H54 (cell line): ENCODE results near the gene SERPINB6.
"Not testable (repeated sequence)": the region's sequence is repeated elsewhere in the genome, so short reads cannot be mapped to it uniquely, and the experiment has no call there.

Experiments used
- DNase-seq: peaks from one replicate; pipeline ENCODE4 v3.0.0; 2011; ENCODE audit warnings: low spot score, mixed read lengths; ENCODE audit not compliant: insufficient read length
- FAIRE-seq: peaks from 3 replicates; lab custom pipeline; 2011; peaks lifted over from hg19 to GRCh38; lab: Jason Lieb, UNC
- POLR2A ChIP-seq: IDR thresholded peaks from 2 replicates; pipeline ENCODE4 v1.6.1; 2011; ENCODE audit warnings: low read depth, mild to moderate bottlenecking, low read length

Gene SERPINB6

GRCh38 chr6:3007571-3007970 is 36.2 kb upstream of the SERPINB6 start:
- no peak for TF ChIP-seq POLR2A
- FAIRE-seq: no peak

GRCh38 chr6:3006476-3006875 is 35.1 kb upstream of the SERPINB6 start:
- DNase-seq (no peak), FAIRE-seq (no peak)
- TF ChIP-seq POLR2A: no peak

More at GRCh38 chr6:3007571-3007970, 36.2 kb upstream of the SERPINB6 start:
- DNase-seq: no peak

GRCh38 chr6:3005874-3006273 is 34.5 kb upstream of the SERPINB6 start:
- DNase-seq (no peak), FAIRE-seq (no peak)
- no peak for TF ChIP-seq POLR2A

GRCh38 chr6:3005077-3005476 is 33.7 kb upstream of the SERPINB6 start:
- no peak for TF ChIP-seq POLR2A
- FAIRE-seq (no peak), DNase-seq (no peak)

GRCh38 chr6:3003226-3003625 is 31.9 kb upstream of the SERPINB6 start:
- not testable (repeated sequence) for FAIRE-seq, DNase-seq

- no peak for TF ChIP-seq POLR2A
- DNase-seq (peak; percentile 72), FAIRE-seq (no peak)
These were observed 30.5 kb upstream of the SERPINB6 start for GRCh38 chr6:3001773-3002293.

- TF ChIP-seq POLR2A: no peak
- no peak for DNase-seq
- no peak for FAIRE-seq
These were observed 29.9 kb upstream of the SERPINB6 start for GRCh38 chr6:3001146-3001772.

GRCh38 chr6:2999618-3000557 is 28.5 kb upstream of the SERPINB6 start, which contains the start of gene NQO2:
Gene NQO2, plus strand, starts transcription at chr6:2999894. Its CDS starts 6,659 bp downstream, at chr6:3006553.
- DNase-seq (peak; percentile 75), FAIRE-seq (no peak)
- TF ChIP-seq POLR2A: peak; percentile 82

- FAIRE-seq (no peak), DNase-seq (peak; percentile 84)
- no peak for TF ChIP-seq POLR2A
These were observed 27.7 kb upstream of the SERPINB6 start for GRCh38 chr6:2998998-2999617.

- peak; percentile 100 for FAIRE-seq
- not testable (repeated sequence) for DNase-seq
These were observed 27.1 kb upstream of the SERPINB6 start for GRCh38 chr6:2998249-2998997.

- FAIRE-seq (no peak), DNase-seq (no peak)
- TF ChIP-seq POLR2A: no peak
These were observed 22.5 kb upstream of the SERPINB6 start for GRCh38 chr6:2993755-2994317.

GRCh38 chr6:2992330-2992979 is 21.1 kb upstream of the SERPINB6 start:
- no peak for TF ChIP-seq POLR2A
- DNase-seq: no peak
- FAIRE-seq: no peak
